ENCODE results near the gene NOP14.

- TF ChIP-seq CTCF (IDR thresholded peaks at IDR 0.05) = no peak
- TF ChIP-seq POLR2A (IDR thresholded peaks at IDR 0.05) = no peak
These were observed 74.3 kb downstream of the NOP14 start for GRCh38 chr4:2888886-2889285.

Data from heart left ventricle (tissue), 13 donors.